B cell (primary cell): ENCODE data around the gene TEC.

Experiments
- CTCF ChIP-seq: fragments of 200-600 bp; IDR thresholded peaks from one replicate; pipeline ENCODE4 v1.8.0; 2022; ENCODE audit warnings: antibody characterized with exemption, mild to moderate bottlenecking
- EZH2 ChIP-seq: IDR thresholded peaks from 2 replicates; pipeline ENCODE4 v1.6.1; 2012; ENCODE audit warnings: borderline replicate concordance, low read depth, mild to moderate bottlenecking, moderate library complexity, low read length; ENCODE audit not compliant: insufficient read depth, poor library complexity, severe bottlenecking

- TF ChIP-seq CTCF = no peak
- no peak for TF ChIP-seq EZH2
Measured at GRCh38 chr4:48244665-48245064, 25.0 kb downstream of the TEC start.
